Neutrophil (primary cell): Measurements from ENCODE around the gene CLDN18.

Experiments
- H3K27ac ChIP-seq: fragments of 200-600 bp; sonication (generic); 2 replicates; pipeline ENCODE4 v1.5.1; 2016; ENCODE audit warnings: mild to moderate bottlenecking, moderate library complexity
- H3K27me3 ChIP-seq: fragments of 200-600 bp; sonication (generic); 2 replicates; pipeline ENCODE4 v1.6.0; 2016; ENCODE audit warnings: mild to moderate bottlenecking
- H3K36me3 ChIP-seq: fragments of 200-600 bp; sonication (generic); 2 replicates; pipeline ENCODE4 v1.5.1; 2017
- H3K4me1 ChIP-seq, 2 experiments: fragments of 200-600 bp in 1 of 2; sonication (generic) in 1 of 2; 1 replicate in 1 of 2; 2 replicates in 1 of 2; pipeline versions ENCODE4 v1.5.1 to v1.6.1; 2013 to 2016; ENCODE audit warnings: low read depth in 1 of 2, low read length in 1 of 2, mild to moderate bottlenecking in 1 of 2, moderate library complexity in 1 of 2; ENCODE audit not compliant: control insufficient read depth in 1 of 2, insufficient read depth in 1 of 2
- H3K4me3 ChIP-seq, 2 experiments: fragments of 200-600 bp in 1 of 2; sonication (generic) in 1 of 2; 1 replicate in 1 of 2; 2 replicates in 1 of 2; pipeline ENCODE4 v1.5.1; 2013 to 2016; ENCODE audit warnings: low read depth in 1 of 2, low read length in 1 of 2, mild to moderate bottlenecking in 1 of 2, moderate library complexity in 1 of 2
- H3K9me3 ChIP-seq: fragments of 200-600 bp; sonication (generic); 2 replicates; pipeline ENCODE4 v1.5.1; 2016
- TF ChIP-seq, protein P1 (sequence below): fragments of 200-600 bp; sonication (generic); IDR thresholded peaks from 2 replicates; pipeline ENCODE4 v1.5.1; 2016; ENCODE audit warnings: antibody characterized with exemption

Gene CLDN18

GRCh38 chr3:138011722-138012121, 1.8 kb downstream of the CLDN18 start:
- TF ChIP-seq, protein P1, sequence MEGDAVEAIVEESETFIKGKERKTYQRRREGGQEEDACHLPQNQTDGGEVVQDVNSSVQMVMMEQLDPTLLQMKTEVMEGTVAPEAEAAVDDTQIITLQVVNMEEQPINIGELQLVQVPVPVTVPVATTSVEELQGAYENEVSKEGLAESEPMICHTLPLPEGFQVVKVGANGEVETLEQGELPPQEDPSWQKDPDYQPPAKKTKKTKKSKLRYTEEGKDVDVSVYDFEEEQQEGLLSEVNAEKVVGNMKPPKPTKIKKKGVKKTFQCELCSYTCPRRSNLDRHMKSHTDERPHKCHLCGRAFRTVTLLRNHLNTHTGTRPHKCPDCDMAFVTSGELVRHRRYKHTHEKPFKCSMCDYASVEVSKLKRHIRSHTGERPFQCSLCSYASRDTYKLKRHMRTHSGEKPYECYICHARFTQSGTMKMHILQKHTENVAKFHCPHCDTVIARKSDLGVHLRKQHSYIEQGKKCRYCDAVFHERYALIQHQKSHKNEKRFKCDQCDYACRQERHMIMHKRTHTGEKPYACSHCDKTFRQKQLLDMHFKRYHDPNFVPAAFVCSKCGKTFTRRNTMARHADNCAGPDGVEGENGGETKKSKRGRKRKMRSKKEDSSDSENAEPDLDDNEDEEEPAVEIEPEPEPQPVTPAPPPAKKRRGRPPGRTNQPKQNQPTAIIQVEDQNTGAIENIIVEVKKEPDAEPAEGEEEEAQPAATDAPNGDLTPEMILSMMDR = no peak
- Histone ChIP-seq H3K9me3 (no peaks in the 10 kb centered on the region), H3K4me1 (no peaks in the 10 kb centered on the region), H3K4me3 (no peak overlapping the region), H3K36me3 (peaks cover 29% of the 10 kb centered on the region), H3K27me3 (no peaks in the 10 kb centered on the region), H3K27ac (no peak overlapping the region)

DNA sequence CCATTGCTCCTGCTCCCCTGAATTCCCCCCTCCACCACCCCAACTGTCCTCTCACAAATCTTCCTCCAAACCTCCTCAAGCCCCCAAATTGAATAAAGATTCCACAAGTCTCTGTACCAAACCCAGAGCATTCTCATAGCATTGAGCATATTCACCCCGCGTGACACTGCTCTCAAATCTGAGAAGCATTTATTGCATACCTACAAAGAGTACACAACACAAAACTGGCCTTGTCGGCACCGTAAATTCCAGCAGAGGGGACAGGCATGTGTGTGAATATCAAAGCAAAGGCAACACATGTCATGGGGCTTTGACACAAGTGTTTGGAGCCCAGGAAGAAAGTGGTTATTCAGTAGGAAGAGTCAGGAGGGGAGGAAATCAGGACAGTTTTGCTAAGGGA, 2.6 kb downstream of the CLDN18 start:
- no peak overlapping the region for H3K27ac ChIP-seq
- no peaks in the 10 kb centered on the region for H3K4me1 ChIP-seq
- TF ChIP-seq, protein P1 = no peak
- no peaks in the 10 kb centered on the region for H3K9me3 ChIP-seq
- no peaks in the 10 kb centered on the region for H3K27me3 ChIP-seq
- no peak overlapping the region for H3K4me3 ChIP-seq
- peaks cover 29% of the 10 kb centered on the region for H3K36me3 ChIP-seq

- Histone ChIP-seq H3K4me3 (no peak overlapping the region), H3K9me3 (no peaks in the 10 kb centered on the region), H3K27me3 (no peaks in the 10 kb centered on the region), H3K4me1 (peaks cover 4 to 5% of the 10 kb centered on the region in 2 experiments), H3K36me3 (peaks cover 20% of the 10 kb centered on the region), H3K27ac (no peak overlapping the region)
- TF ChIP-seq, protein P1 = no peak
These were observed 6.1 kb downstream of the CLDN18 start for GRCh38 chr3:138016065-138016464.

- TF ChIP-seq, protein P1 = no peak
- H3K9me3 ChIP-seq = no peaks in the 10 kb centered on the region
- no peaks in the 10 kb centered on the region for H3K27me3 ChIP-seq
- peaks cover 33% of the 10 kb centered on the region for H3K36me3 ChIP-seq
- peaks cover 4 to 5% of the 10 kb centered on the region in 2 experiments for H3K4me1 ChIP-seq
- H3K27ac ChIP-seq = no peak overlapping the region
- H3K4me3 ChIP-seq = no peak overlapping the region
These were observed 9.5 kb downstream of the CLDN18 start for GRCh38 chr3:138019281-138020069.

- Histone ChIP-seq H3K36me3 (peaks cover 70% of the 10 kb centered on the region), H3K4me3 (no peak overlapping the region), H3K27me3 (no peaks in the 10 kb centered on the region), H3K4me1 (peaks cover 4 to 5% of the 10 kb centered on the region in 2 experiments), H3K9me3 (no peaks in the 10 kb centered on the region), H3K27ac (no peak overlapping the region)
- TF ChIP-seq, protein P1 = no peak
These were observed 13.8 kb downstream of the CLDN18 start for GRCh38 chr3:138023754-138024153.
